IPS-NIHi11 (cell line): ENCODE data around the gene DLGAP4.
A peak's percentile ranks its signal among the peaks of the same experiment; 100 is the strongest.

Source experiments
- DNase-seq: peaks from one replicate; pipeline ENCODE4 v3.0.0; 2012; ENCODE audit warnings: mixed read lengths, low spot score

The DLGAP4 gene

GRCh38 chr20:36331209-36331608, 25.1 kb downstream of the DLGAP4 start:
- DNase-seq: no peak

DNA sequence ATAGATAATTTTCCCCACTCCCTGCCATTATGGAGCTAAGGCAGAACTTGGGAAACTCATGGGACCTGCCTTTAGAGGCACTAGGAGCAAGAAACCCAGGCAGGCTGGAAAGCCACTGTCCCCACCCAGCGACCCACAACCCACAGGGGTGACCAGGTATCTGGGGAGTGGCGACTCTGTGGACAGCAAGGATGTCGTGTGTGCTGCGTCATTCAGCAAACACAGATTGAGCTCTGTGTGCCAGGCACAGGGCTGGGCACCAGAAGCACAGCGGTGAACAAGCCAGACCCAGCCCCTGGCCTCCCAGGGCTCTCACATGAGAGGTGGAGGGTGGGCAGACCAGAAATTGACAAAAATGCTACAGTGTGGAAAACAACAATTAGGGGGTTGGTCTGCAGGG, 27.7 kb downstream of the DLGAP4 start:
- no peak for DNase-seq

DNA sequence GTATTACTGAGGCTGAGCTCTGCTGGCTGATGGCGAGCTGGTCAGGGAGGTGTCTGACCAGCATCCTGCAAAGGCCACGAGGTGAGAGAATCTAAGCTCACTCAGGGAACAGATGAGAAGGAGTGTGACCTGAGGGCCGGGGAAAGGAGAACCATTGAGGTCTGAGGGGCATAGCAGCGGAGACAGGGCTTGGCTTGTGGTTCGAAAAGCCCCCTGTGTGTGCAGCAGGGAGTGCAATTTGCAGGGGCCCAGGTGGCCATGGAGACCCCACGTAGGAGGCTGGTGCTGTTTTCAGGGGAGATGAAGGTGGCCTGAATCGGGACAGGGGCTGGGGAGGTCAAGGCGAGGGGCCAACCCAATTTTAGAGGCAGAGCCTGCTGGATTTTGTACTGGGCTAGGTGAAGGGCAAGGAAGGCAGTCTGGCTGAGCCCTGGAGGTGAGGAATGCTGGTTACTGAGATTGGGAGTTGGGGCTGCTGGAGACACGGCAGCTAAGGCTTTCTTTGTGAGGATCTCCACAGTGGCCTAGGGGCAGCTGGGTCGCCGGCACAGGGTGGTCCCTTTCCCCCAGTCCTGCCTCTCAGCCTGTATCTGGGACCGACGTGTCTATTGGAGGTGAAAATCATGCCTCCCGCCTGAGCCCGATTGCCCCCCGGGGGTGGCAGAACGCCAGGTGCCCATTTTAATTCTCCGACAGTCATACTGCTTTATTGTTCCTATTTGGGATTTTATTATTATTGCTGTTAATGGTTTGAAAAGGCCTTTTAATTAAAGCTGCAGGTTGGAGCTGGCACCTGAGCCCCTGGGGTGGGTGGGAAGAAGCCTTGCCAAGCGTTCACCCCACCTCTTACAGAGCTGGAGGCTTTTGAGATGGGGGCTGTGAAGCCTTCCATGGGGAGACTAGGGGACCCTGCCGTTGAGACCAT, 28.4 kb downstream of the DLGAP4 start:
- DNase-seq: no peak

DNA sequence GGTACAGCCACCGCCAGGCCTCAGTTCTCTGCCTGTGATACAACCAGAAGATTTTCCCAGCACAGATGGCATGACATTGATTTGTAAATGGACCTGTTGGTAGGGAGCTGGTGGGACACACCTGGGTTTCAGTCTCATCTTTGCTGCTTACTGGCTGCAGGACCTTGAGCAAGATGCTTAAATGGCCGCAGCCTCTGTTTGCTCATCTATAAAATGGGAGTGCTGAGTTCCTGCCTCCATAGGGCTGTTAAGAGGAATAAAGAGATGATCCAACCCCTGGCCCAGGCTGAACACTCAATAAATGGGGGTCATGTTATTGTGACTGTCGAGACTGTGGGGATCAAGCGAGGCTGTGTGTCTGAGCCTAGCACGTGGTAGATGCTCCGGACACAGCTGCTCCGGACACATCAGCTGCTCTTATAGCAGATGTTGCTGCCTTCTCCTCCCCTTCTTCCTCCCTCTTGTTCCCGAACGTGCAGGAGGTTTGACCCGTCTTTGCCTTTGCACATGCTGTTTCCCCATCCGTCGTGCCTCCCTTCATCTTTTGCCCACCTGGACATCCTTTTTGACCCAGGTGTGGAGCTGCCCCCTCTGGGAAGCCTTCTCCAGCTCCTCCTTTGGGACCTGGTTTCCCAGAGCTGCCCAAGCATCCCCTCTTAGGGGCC, 29.2 kb downstream of the DLGAP4 start:
- no peak for DNase-seq

DNA sequence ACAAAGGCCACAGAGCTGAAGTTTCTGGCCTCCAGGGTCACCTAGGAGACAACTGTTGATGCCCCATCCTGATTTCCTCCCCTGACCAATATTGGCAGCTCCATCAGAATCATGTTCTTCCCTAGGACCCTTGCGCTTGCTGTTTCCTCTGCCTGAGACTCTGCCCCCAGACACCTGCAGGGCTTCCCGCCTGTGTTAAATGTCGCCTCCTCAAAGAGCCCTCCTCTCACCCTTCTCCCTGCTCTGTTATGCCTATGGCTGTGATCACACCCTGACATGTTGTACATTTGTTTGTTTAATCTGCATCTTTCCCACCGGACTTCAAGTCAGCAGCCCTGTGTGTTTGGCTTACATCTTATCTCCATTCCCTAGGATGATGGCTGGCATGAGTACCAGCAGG, 30.1 kb downstream of the DLGAP4 start:
- no peak for DNase-seq

DNA sequence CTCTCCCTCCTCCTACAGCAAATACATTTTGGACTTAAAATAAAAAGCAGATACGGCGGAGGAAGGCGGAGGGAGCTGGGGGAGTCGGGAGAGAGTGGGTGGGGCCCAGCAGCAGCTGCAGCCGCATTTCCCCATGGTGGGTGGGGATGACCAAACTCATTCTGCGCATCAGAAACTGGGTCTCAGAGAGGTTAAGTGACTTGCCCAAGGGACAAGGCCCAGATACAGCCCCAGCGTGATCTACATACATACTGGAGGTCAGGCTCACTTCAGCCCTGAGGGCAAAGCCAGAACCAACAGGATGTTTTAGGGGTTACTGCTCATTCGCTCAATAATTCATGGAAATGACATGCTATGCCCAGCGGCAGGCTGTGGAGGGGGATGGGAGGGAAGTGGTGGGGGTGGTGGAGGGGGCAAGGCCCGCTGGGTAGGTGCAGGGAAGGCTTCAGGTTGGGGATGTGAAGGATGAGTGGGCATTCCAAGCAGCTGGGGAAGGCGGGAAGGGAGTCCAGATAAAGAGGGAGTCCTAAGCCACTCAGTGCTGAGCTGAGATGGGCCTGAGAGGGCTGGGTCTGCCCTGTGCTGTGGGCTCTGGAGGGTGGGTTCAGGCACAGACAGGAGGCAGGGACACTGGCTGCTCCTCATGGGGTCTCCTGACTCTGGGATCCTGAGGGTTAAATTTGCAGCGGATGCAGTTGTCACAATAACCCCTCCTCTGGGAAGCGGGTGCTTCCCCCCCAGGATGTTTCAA, 31.0 kb downstream of the DLGAP4 start:
- no peak for DNase-seq

- no peak for DNase-seq
These were observed 31.7 kb downstream of the DLGAP4 start for GRCh38 chr20:36337886-36338285.

DNA sequence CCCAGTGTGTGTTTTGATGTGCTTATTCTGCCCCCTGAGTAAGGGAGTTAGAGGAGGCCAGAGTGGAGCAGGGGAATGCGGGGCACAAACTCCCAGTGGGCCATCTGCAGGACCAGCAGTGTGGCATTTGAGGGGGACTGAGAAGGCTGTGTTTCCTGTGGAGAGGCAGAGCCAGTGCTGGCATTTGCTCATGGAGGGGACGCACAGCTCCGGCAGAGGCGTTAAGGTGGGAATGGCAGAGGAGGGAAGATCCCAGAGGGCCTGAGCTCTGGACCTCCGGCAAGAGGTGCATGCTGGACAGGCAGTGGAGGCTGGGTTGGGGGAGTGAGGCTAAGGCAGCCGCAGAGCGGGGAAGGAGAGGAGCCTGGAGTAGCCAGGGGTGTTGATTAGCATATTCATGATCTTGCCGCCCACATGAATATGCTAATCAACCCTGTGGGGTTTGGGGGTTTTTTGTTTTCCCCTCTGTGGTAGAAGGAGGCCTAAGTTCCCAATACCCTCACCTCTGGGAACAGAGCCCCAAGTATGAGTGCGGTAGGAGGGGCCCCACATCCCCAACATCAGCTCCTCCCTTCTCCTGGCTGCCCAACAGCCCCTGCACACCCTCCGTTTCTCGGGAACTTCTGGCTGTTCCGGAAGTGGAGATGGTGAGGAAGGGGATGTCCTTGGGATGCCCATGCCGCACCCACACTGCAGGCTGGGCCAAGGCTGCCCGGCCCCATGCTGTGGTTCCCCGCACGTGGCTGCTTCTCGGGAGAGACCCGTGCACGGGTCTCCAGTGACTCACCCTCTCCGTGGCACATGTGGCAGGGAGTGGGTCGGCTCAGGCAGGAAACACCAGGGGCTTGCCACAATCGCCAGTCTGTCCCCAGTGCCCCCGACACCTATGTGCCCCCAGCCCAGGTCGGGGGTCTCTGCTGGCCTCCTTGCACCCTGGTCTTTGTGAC, 33.8 kb downstream of the DLGAP4 start:
- peak; percentile 59 for DNase-seq

DNA sequence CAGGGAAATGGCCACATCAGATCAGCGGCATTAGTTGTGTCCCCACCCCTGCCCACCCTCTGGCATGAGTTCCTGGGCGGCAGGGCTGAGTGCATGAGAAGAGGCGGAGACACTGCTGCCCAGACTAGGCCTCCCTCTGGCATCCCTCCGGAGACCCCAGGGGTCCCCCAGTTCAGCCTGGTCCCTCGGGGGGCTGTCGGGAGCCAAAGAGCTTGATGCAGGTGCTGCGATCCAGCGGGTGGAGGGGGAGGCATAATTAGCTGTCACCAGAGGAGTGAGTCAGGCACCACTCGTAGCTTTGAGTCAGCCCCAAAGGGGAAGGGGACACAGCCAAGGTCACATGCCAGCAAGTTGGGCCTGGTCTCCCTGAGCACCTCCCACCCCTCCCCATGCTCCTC, 34.5 kb downstream of the DLGAP4 start:
- DNase-seq: no peak

- no peak for DNase-seq
These were observed 35.3 kb downstream of the DLGAP4 start for GRCh38 chr20:36341331-36342020.

DNA sequence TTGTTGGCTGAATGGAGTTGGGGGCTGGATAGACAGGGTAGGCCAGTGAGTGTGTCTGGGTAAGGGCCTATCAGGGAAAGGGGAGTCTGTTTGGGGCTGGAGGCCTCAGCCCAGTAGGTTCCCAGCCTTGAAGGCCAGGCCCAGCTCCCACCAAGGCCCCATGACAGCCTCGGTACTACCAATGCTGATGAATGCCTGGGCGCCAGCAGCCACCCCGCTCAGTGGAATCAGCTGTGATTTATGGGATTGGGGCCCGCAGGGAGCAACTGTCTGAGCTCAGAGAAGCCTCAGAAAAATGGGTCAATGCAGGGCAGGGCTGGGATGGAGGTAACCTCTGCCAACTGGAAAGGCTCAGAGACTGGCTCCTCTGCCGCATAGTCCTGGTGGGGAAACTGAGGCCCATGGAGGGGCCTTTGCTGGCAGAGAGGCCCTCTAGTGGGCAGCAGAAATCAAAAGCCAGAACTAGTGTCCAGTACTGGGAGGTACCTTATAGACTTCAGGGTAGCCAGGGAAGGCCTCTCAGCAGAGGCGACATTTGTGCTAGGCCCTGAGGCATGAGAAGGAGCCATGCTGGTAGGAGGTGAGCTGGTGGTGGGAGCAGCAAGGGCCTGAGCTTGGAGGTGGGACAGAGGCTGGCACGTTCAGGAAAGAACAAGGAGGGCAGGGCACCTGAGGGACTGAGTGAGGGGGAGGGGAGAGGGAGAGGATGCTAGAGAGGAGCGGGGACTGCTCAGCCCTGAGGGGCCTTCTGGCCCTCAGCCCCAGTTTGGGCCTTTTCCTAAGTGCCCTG, 36.4 kb downstream of the DLGAP4 start:
- DNase-seq: no peak

GRCh38 chr20:36343641-36344040, 37.5 kb downstream of the DLGAP4 start:
- no peak for DNase-seq

- peak; percentile 93 for DNase-seq
These were observed 38.5 kb downstream of the DLGAP4 start for GRCh38 chr20:36344517-36345132.

DNA sequence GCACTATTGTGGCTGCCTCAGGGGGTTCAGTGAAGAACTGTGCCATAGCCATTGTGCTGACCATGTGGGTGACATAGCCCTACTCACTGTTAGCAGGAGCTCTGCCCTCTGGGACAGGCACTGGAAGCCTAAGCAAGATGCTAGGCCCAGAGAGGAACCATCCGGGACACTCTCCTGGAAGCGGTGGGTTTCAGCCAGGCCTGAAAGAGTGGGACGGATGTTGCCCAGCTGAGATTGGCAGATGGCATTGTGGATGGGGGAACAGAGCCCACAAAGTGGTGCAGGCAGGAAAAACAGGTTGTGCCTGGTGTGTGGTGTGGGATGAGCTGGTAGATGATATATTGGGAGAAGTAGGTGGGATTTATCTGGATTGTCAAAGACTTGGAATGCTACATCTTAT, 40.1 kb downstream of the DLGAP4 start:
- DNase-seq: no peak

DNA sequence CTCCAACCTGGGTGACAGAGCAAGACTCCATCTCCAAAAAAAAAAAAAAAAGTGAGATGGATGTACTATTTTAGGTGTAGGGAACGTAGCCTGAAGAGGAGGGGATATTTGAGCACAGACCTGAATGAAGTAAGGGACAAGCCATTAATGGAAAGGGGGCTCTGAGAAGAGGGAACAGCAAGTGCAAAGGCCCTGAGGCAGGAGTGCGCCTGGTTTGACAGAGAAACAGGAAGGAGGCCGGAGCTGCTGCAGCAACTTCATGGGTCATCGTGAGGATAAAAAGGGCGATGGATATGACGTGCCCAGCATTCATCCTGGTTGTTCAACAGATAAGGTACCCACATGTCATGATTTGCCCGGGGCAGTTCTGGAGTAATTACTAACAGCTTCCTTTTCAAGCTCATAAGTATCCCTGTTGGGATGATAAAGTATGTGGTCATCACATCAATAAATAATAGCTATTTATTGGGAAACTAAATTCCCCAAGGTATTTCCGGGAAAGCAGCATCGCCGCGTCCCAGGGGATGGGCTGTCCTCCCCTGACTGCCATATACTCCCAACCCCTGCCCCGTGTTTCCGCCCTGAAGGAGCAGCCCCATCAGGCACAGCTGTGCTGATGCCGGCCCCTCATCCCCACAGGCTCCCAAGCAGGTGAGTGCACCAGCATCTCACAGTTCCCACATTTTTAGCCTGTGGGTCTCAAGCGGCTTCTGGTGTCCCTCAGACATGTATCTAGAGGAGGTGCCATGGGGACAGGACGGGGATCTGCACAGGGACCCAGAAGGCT, 43.4 kb downstream of the DLGAP4 start:
- no peak for DNase-seq

DNA sequence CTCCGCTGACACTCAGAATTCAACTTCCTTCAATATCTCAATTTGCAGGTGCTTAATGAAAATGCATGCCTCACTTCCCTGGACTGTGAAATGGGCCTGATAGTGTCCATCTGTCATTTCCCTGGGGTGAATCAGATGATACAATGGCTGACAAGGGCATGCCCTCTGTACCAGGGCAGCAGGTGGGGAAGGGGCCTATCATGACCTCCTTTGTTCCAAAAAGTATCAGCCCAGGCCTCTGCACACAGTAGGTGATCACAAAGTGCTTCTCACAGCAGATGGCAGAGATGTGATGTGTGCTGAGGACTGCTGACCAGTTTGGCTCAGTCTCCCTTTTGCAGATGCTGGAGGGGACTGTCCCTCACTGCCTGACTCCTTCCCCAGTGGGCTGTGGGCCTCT, 44.3 kb downstream of the DLGAP4 start:
- no peak for DNase-seq

DNA sequence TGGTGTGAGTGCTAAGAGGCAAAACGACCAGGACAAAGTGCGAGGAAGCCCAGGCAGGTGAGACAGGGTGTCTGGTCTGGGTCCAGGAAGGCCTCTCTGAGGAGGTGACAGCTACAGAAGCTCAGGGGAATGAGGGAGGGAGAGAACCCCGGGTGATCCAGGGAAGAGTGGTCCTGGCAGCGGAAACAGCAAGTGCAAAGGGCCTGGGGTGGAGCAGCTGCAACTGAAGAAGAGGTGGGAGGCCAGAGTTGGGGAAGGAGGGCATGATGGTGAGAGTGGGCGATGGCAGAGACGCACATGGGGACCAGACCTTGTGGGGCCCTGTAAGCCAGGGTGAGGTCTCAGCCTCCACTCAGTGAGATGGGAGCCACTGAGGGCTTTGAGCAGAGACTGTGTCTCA, 45.8 kb downstream of the DLGAP4 start:
- no peak for DNase-seq

GRCh38 chr20:36352843-36353553, 46.9 kb downstream of the DLGAP4 start:
- peak; percentile 51 for DNase-seq
